OCI-LY3 (cell line): Measurements from ENCODE around the gene C1orf226.

Experiments used
- CTCF ChIP-seq: fragments of 200-600, 300-600 bp; sonication (generic); IDR thresholded peaks from 2 replicates; pipeline ENCODE4 v1.5.1; 2014; ENCODE audit warnings: antibody characterized with exemption, low read length, low read depth
- EZH2phosphoT487 ChIP-seq: fragments of 200-600 bp; shearing (Covaris generic); IDR thresholded peaks from 2 replicates; pipeline ENCODE4 v1.6.1; 2018; ENCODE audit warnings: antibody characterized with exemption, mixed run types, low read depth

- no peak for TF ChIP-seq CTCF
- TF ChIP-seq EZH2phosphoT487 = no peak
Observed at GRCh38 chr1:162385280-162385623, 3.7 kb downstream of the C1orf226 start.
